H9 (cell line): Measurements from ENCODE around the gene CHI3L2. TPM values are rescaled to one million over a fixed set of nuclear protein-coding genes. Genes with fewer than 3 reads are reported as not detected.

Source experiments
- DNase-seq: peaks from one replicate; pipeline ENCODE4 v3.0.0-alpha.2; 2017
- H2AFZ ChIP-seq: one replicate; pipeline ENCODE4 v1.6.1; 2013; ENCODE audit warnings: mild to moderate bottlenecking, low read length, control low read depth, moderate library complexity
- H2AK5ac ChIP-seq: 2 replicates; pipeline ENCODE4 v1.6.1; 2013; ENCODE audit warnings: low read length, control low read depth, mixed read lengths; ENCODE audit not compliant: insufficient read length
- H2BK120ac ChIP-seq: one replicate; pipeline ENCODE4 v1.6.1; 2013; ENCODE audit warnings: low read depth, mild to moderate bottlenecking, low read length, control low read depth, inconsistent platforms; ENCODE audit not compliant: poor library complexity, severe bottlenecking
- H2BK12ac ChIP-seq: 2 replicates; pipeline ENCODE4 v1.6.1; 2013; ENCODE audit warnings: low read length, control low read depth, mixed read lengths, low read depth; ENCODE audit not compliant: insufficient read length
- H2BK15ac ChIP-seq: 2 replicates; pipeline ENCODE4 v1.6.1; 2013; ENCODE audit warnings: low read depth, low read length, control low read depth
- H2BK20ac ChIP-seq: one replicate; pipeline ENCODE4 v1.6.1; 2013; ENCODE audit warnings: low read depth, mild to moderate bottlenecking, low read length, control low read depth, inconsistent platforms; ENCODE audit not compliant: poor library complexity, severe bottlenecking
- H2BK5ac ChIP-seq: 2 replicates; pipeline ENCODE4 v1.6.1; 2013; ENCODE audit warnings: low read length, control low read depth, mixed read lengths; ENCODE audit not compliant: insufficient read length
- H3K14ac ChIP-seq: 2 replicates; pipeline ENCODE4 v1.6.1; 2013; ENCODE audit warnings: low read length, control low read depth; ENCODE audit not compliant: insufficient read depth
- H3K18ac ChIP-seq: 2 replicates; pipeline ENCODE4 v1.6.1; 2013; ENCODE audit warnings: low read depth, mild to moderate bottlenecking, mixed read lengths, low read length, control low read depth; ENCODE audit not compliant: insufficient read length
- H3K23ac ChIP-seq: 2 replicates; pipeline ENCODE4 v1.6.1; 2013; ENCODE audit warnings: low read length, control low read depth, mixed read lengths, low read depth; ENCODE audit not compliant: insufficient read length
- H3K23me2 ChIP-seq: 2 replicates; pipeline ENCODE4 v1.6.1; 2013; ENCODE audit warnings: low read depth, mild to moderate bottlenecking, mixed read lengths, low read length, control low read depth; ENCODE audit not compliant: insufficient read length, poor library complexity, severe bottlenecking
- H3K27ac ChIP-seq: 2 replicates; pipeline ENCODE4 v1.5.1; 2013; ENCODE audit warnings: low read length, control low read depth, mixed read lengths, low read depth; ENCODE audit not compliant: insufficient read length
- H3K27me3 ChIP-seq: 2 replicates; pipeline ENCODE4 v1.6.1; 2013; ENCODE audit warnings: low read length, control low read depth, inconsistent platforms; ENCODE audit not compliant: insufficient read depth
- H3K4ac ChIP-seq: 2 replicates; pipeline ENCODE4 v1.6.1; 2013; ENCODE audit warnings: low read depth, mild to moderate bottlenecking, control low read depth, inconsistent platforms, low read length, moderate library complexity
- H3K4me1 ChIP-seq: 2 replicates; pipeline ENCODE4 v1.6.1; 2013; ENCODE audit warnings: low read length, control low read depth, inconsistent platforms; ENCODE audit not compliant: insufficient read depth
- H3K4me2 ChIP-seq: 2 replicates; pipeline ENCODE4 v1.6.1; 2013; ENCODE audit warnings: low read length, control low read depth, mixed read lengths; ENCODE audit not compliant: insufficient read length, insufficient read depth
- H3K56ac ChIP-seq: 2 replicates; pipeline ENCODE4 v1.6.1; 2013; ENCODE audit warnings: low read depth, mild to moderate bottlenecking, mixed read lengths, low read length, control low read depth; ENCODE audit not compliant: insufficient read length
- H3K79me1 ChIP-seq: 2 replicates; pipeline ENCODE4 v1.6.1; 2013; ENCODE audit warnings: low read depth, mild to moderate bottlenecking, moderate library complexity, low read length, control low read depth, inconsistent platforms; ENCODE audit not compliant: insufficient read depth, poor library complexity, severe bottlenecking
- H3K79me2 ChIP-seq: 2 replicates; pipeline ENCODE4 v1.6.1; 2013; ENCODE audit warnings: low read length, control low read depth, inconsistent platforms; ENCODE audit not compliant: insufficient read depth
- H3K9ac ChIP-seq: 2 replicates; pipeline ENCODE4 v1.6.1; 2013; ENCODE audit warnings: low read length, control low read depth, mixed read lengths; ENCODE audit not compliant: insufficient read length; ENCODE audit errors: extremely low read depth
- H3K9me3 ChIP-seq: one replicate; pipeline ENCODE4 v1.6.1; 2013; ENCODE audit warnings: low read depth, low read length, inconsistent platforms; ENCODE audit not compliant: control insufficient read depth
- H3T11ph ChIP-seq: one replicate; pipeline ENCODE4 v1.6.1; 2013; ENCODE audit warnings: mild to moderate bottlenecking, low read length, control low read depth, inconsistent platforms
- H4K20me1 ChIP-seq: one replicate; pipeline ENCODE4 v1.6.1; 2013; ENCODE audit not compliant: control insufficient read depth, insufficient read length, insufficient read depth
- H4K5ac ChIP-seq: 2 replicates; pipeline ENCODE4 v1.6.1; 2013; ENCODE audit warnings: low read depth, mild to moderate bottlenecking, mixed read lengths, low read length, control low read depth; ENCODE audit not compliant: insufficient read length
- H4K8ac ChIP-seq: replicated peaks from 2 replicates; pipeline ENCODE4 v1.6.1; 2013; ENCODE audit warnings: low read length, control low read depth, mixed read lengths, low read depth; ENCODE audit not compliant: insufficient read length
- H4K91ac ChIP-seq: 2 replicates; pipeline ENCODE4 v1.6.1; 2013; ENCODE audit warnings: low read depth, mild to moderate bottlenecking, moderate library complexity, mixed read lengths, low read length, control low read depth; ENCODE audit not compliant: insufficient read length
- H3K27ac Mint-ChIP-seq, 3 experiments: 2 replicates in 2 of 3; 3 replicates in 1 of 3; pipeline ENCODE4 v1.8.0; 2020 to 2021; ENCODE audit warnings: mixed read lengths in 3 of 3, mild to moderate bottlenecking in 1 of 3, moderate library complexity in 1 of 3
- H3K27me3 Mint-ChIP-seq: 2 replicates; pipeline ENCODE4 v1.8.0; 2021; ENCODE audit warnings: low read depth, mild to moderate bottlenecking, moderate library complexity, mixed read lengths
- H3K36me3 Mint-ChIP-seq, 3 experiments: 2 replicates in 2 of 3; 3 replicates in 1 of 3; pipeline ENCODE4 v1.8.0; 2020 to 2021; ENCODE audit warnings: low read depth in 3 of 3, mixed read lengths in 3 of 3; ENCODE audit not compliant: insufficient read depth in 1 of 3
- H3K4me1 Mint-ChIP-seq, 2 experiments: 2 replicates each; pipeline ENCODE4 v1.8.0; 2020; ENCODE audit warnings: mixed read lengths in 2 of 2
- H3K4me3 Mint-ChIP-seq, 2 experiments: 2 replicates in 1 of 2; 3 replicates in 1 of 2; pipeline ENCODE4 v1.8.0; 2020 to 2021; ENCODE audit warnings: mild to moderate bottlenecking in 2 of 2, mixed read lengths in 2 of 2, moderate library complexity in 1 of 2
- H3K9me3 Mint-ChIP-seq, 2 experiments: 2 replicates in 1 of 2; 3 replicates in 1 of 2; pipeline ENCODE4 v1.8.0; 2020; ENCODE audit warnings: mild to moderate bottlenecking in 2 of 2, mixed read lengths in 2 of 2, moderate library complexity in 1 of 2
- CTCF ChIP-seq: fragments of 200-600 bp; sonication (generic); conservative IDR thresholded peaks from 3 replicates; pipeline ENCODE4 v1.8.0; 2021; ENCODE audit warnings: antibody characterized with exemption, mild to moderate bottlenecking
- WGBS: extraction: QIAGEN DNeasy Blood & Tissue Kit; methylation state at CpG from one replicate; pipeline ENCODE4 v1.1.7; 2013; ENCODE audit warnings: missing lambda C conversion rate, low lambda C conversion rate, mixed read lengths; ENCODE audit not compliant: insufficient read length; ENCODE audit errors: extremely low coverage; 5-methylcytosine and 5-hydroxymethylcytosine counted together
- total RNA-seq: library from RNA; stranded (reverse); gene quantifications from 2 replicates; pipeline ENCODE4 v1.2.1, GENCODE V29; 2021

The CHI3L2 gene
- total RNA-seq, 1 experiment from 2014 or later, result not detected

- H3K4me1 ChIP-seq, result no peaks in the 10 kb centered on the region; the same call in 1 of the 2 replicates
- no peak overlapping the region for H3K4me2 ChIP-seq
- no peaks in the 10 kb centered on the region; a peak in 2 of 5 replicates for H3K9me3 Mint-ChIP-seq
- no peaks in the 10 kb centered on the region; the same call in none of the 2 replicates for H3K27me3 Mint-ChIP-seq
- H4K8ac ChIP-seq, result no peak overlapping the region
- H3K27ac ChIP-seq, result no peak overlapping the region
- H3K27me3 ChIP-seq, result no peaks in the 10 kb centered on the region
- no peak overlapping the region for H2BK5ac ChIP-seq
- H2AFZ ChIP-seq, result no peak overlapping the region
- no peak overlapping the region for H2AK5ac ChIP-seq
- no peak for DNase-seq
- H3K23me2 ChIP-seq, result no peaks in the 10 kb centered on the region
- H3K4me1 Mint-ChIP-seq, result peaks cover 25 to 27% of the 10 kb centered on the region in 2 experiments
- no peaks in the 10 kb centered on the region; a peak in 1 of 7 replicates for H3K36me3 Mint-ChIP-seq
- no peaks in the 10 kb centered on the region for H3K79me1 ChIP-seq
- no peak overlapping the region for H3K14ac ChIP-seq
- WGBS, result no CpG with 5 or more reads among the region's 4 CpGs
- H3K4ac ChIP-seq, result no peak overlapping the region
- no peak overlapping the region for H2BK12ac ChIP-seq
- no peaks in the 10 kb centered on the region for H3K9me3 ChIP-seq
- no peak overlapping the region for H2BK120ac ChIP-seq
- no peak overlapping the region for H3K23ac ChIP-seq
- TF ChIP-seq CTCF, result no peak
- H4K20me1 ChIP-seq, result no peaks in the 10 kb centered on the region
- H4K91ac ChIP-seq, result no peak overlapping the region
- no peak overlapping the region for H3K27ac Mint-ChIP-seq
- H3K56ac ChIP-seq, result no peak overlapping the region
- H3T11ph ChIP-seq, result no peak overlapping the region
- H2BK20ac ChIP-seq, result no peak overlapping the region
- H3K79me2 ChIP-seq, result no peaks in the 10 kb centered on the region
- H2BK15ac ChIP-seq, result no peak overlapping the region
- H3K9ac ChIP-seq, result no peak overlapping the region
- H3K18ac ChIP-seq, result no peak overlapping the region
- H3K4me3 Mint-ChIP-seq, result no peak overlapping the region
- H4K5ac ChIP-seq, result no peak overlapping the region
Measured at GRCh38 chr1:111269825-111270406, 42.4 kb downstream of the CHI3L2 start.
